SK-N-SH (cell line): ENCODE measurements around the gene ARHGEF1. TPM values are rescaled to one million over a fixed set of nuclear protein-coding genes. Genes with fewer than 3 reads are reported as not detected.

Experiments used
- CTCF ChIA-PET: fragments of 300-600, 350-600 bp; formaldehyde crosslinking; extraction: SDS; loops from one replicate; lab custom pipeline; 2021; lab: Yijun Ruan, JAX
- POLR2A ChIA-PET: fragments of 350-600 bp; sonication (Branson Sonifier 250); formaldehyde crosslinking; extraction: SDS; loops from one replicate; lab custom pipeline; 2020; ENCODE audit warnings: antibody characterized with exemption, inconsistent platforms; lab: Yijun Ruan, JAX
- DNase-seq: peaks from one replicate; pipeline ENCODE4 v3.0.0; 2012
- H2AFZ ChIP-seq: fragments of 200-600 bp; sonication (generic); 2 replicates; pipeline ENCODE4 v1.8.1; 2016; ENCODE audit warnings: antibody characterized with exemption, mild to moderate bottlenecking, low read depth
- H3F3A ChIP-seq: fragments of 200-600 bp; sonication (generic); replicated peaks from 2 replicates; pipeline ENCODE3; 2016; ENCODE audit warnings: antibody characterized with exemption, mild to moderate bottlenecking; ENCODE audit not compliant: insufficient read depth
- H3K27ac ChIP-seq, 2 experiments: fragments of 200-500 bp in 1 of 2; fragments of 200-600 bp in 1 of 2; sonication (Bioruptor generic) in 1 of 2; sonication (generic), shearing (Covaris generic) in 1 of 2; 2 replicates each; pipeline versions ENCODE4 v1.5.1 to v1.6.1; 2014 to 2016; ENCODE audit warnings: low read depth in 2 of 2, inconsistent platforms in 1 of 2, low read length in 1 of 2, mild to moderate bottlenecking in 1 of 2, mixed read lengths in 1 of 2
- H3K27me3 ChIP-seq: fragments of 200-600 bp; sonication (generic), shearing (Covaris generic); 2 replicates; pipeline ENCODE4 v1.6.1; 2016; ENCODE audit warnings: mixed run types; ENCODE audit not compliant: insufficient read depth
- H3K36me3 ChIP-seq, 2 experiments: fragments of 200-500 bp in 1 of 2; fragments of 200-600 bp in 1 of 2; sonication (Bioruptor generic) in 1 of 2; sonication (generic) in 1 of 2; replicated peaks in 1 of 2; 2 replicates each; pipeline versions ENCODE3 to v1.5.1; 2014 to 2016; ENCODE audit warnings: low read length in 1 of 2, mild to moderate bottlenecking in 1 of 2; ENCODE audit not compliant: insufficient read depth in 2 of 2, control insufficient read depth in 1 of 2
- H3K4me1 ChIP-seq, 2 experiments: fragments of 200-500 bp in 1 of 2; fragments of 200-600 bp in 1 of 2; sonication (Bioruptor generic) in 1 of 2; sonication (generic), shearing (Covaris generic) in 1 of 2; 2 replicates each; pipeline versions ENCODE4 v1.5.1 to v1.6.1; 2014 to 2016; ENCODE audit warnings: low read depth in 1 of 2, low read length in 1 of 2, mixed run types in 1 of 2; ENCODE audit not compliant: insufficient read depth in 2 of 2, control insufficient read depth in 1 of 2
- H3K4me2 ChIP-seq: fragments of 200-600 bp; sonication (generic), shearing (Covaris generic); 2 replicates; pipeline ENCODE4 v1.6.1; 2017; ENCODE audit warnings: mixed run types
- H3K4me3 ChIP-seq, 2 experiments: fragments of 200-500 bp in 1 of 2; fragments of 200-600 bp in 1 of 2; sonication (Bioruptor generic) in 1 of 2; sonication (generic), shearing (Covaris generic) in 1 of 2; 2 replicates each; pipeline versions ENCODE4 v1.5.1 to v1.8.1; 2014 to 2016; ENCODE audit warnings: low read depth in 2 of 2, inconsistent platforms in 1 of 2, low read length in 1 of 2, mild to moderate bottlenecking in 1 of 2, mixed read lengths in 1 of 2, moderate library complexity in 1 of 2
- H3K79me2 ChIP-seq: fragments of 200-600 bp; sonication (generic); 2 replicates; pipeline ENCODE4 v1.8.1; 2017; ENCODE audit warnings: mild to moderate bottlenecking; ENCODE audit not compliant: insufficient read depth
- H3K9ac ChIP-seq: fragments of 200-600 bp; sonication (generic); 2 replicates; pipeline ENCODE4 v1.6.1; 2017; ENCODE audit warnings: mixed run types
- H3K9me2 ChIP-seq: fragments of 200-600 bp; sonication (generic); 2 replicates; pipeline ENCODE4 v1.6.1; 2017; ENCODE audit warnings: mixed run types
- H3K9me3 ChIP-seq: fragments of 200-600 bp; sonication (generic); 2 replicates; pipeline ENCODE4 v1.6.1; 2017; ENCODE audit warnings: mixed run types, mild to moderate bottlenecking, moderate library complexity
- H4K20me1 ChIP-seq: fragments of 200-600 bp; sonication (generic); 2 replicates; pipeline ENCODE4 v1.6.1; 2017; ENCODE audit warnings: mild to moderate bottlenecking, mixed run types; ENCODE audit not compliant: insufficient read depth
- CHD2 ChIP-seq: fragments of 150-350 bp; IDR thresholded peaks from 2 replicates; pipeline ENCODE4 v1.6.1; 2018; ENCODE audit warnings: low read length; ENCODE audit not compliant: partially characterized antibody
- EP300 ChIP-seq, 2 experiments: IDR thresholded peaks; 2 replicates each; pipeline versions ENCODE4 v1.4.0 to v1.6.1; 2012; ENCODE audit warnings: borderline replicate concordance in 1 of 2, low read depth in 1 of 2, low read length in 1 of 2
- EZH2phosphoT487 ChIP-seq: fragments of 200-600 bp; sonication (generic); IDR thresholded peaks from 2 replicates; pipeline ENCODE4 v1.6.1; 2017; ENCODE audit warnings: low read depth, mixed run types, mild to moderate bottlenecking, antibody characterized with exemption, moderate library complexity, borderline replicate concordance
- FOSL2 ChIP-seq: IDR thresholded peaks from 2 replicates; pipeline ENCODE4 v1.4.0; 2012; ENCODE audit warnings: low read depth, mild to moderate bottlenecking, moderate library complexity, borderline replicate concordance
- FOXJ3 ChIP-seq: sonication (generic); formaldehyde crosslinking; IDR thresholded peaks from 2 replicates; pipeline ENCODE4 v1.5.1; 2020; ENCODE audit warnings: mild to moderate bottlenecking, missing genetic modification reagents
- GABPA ChIP-seq: IDR thresholded peaks from 2 replicates; pipeline ENCODE4 v1.4.0; 2012; ENCODE audit warnings: low read depth, mild to moderate bottlenecking
- NRF1 ChIP-seq: IDR thresholded peaks from 2 replicates; pipeline ENCODE4 v1.6.1; 2012; ENCODE audit warnings: low read depth, mild to moderate bottlenecking, low read length
- POLR2AphosphoS5 ChIP-seq: IDR thresholded peaks from 2 replicates; pipeline ENCODE4 v1.6.1; 2012; ENCODE audit warnings: low read depth, low read length
- RAD21 ChIP-seq: IDR thresholded peaks from 2 replicates; pipeline ENCODE4 v1.6.1; 2012; ENCODE audit warnings: mild to moderate bottlenecking, low read length
- RXRA ChIP-seq: IDR thresholded peaks from 2 replicates; pipeline ENCODE4 v1.4.0; 2012; ENCODE audit warnings: low read depth, mild to moderate bottlenecking, borderline replicate concordance
- SIN3A ChIP-seq: IDR thresholded peaks from 2 replicates; pipeline ENCODE4 v1.6.1; 2012; ENCODE audit warnings: low read depth, mild to moderate bottlenecking, low read length, moderate library complexity, borderline replicate concordance
- SMC3 ChIP-seq: IDR thresholded peaks from 2 replicates; pipeline ENCODE4 v1.6.1; 2012; ENCODE audit warnings: low read depth, low read length, improper control_type of control experiment
- TAF1 ChIP-seq: IDR thresholded peaks from 2 replicates; pipeline ENCODE4 v1.6.1; 2012; ENCODE audit warnings: low read depth, mild to moderate bottlenecking, low read length, moderate library complexity, borderline replicate concordance
- TCF12 ChIP-seq: IDR thresholded peaks from 2 replicates; pipeline ENCODE4 v1.4.0; 2012
- TEAD4 ChIP-seq: IDR thresholded peaks from 2 replicates; pipeline ENCODE4 v1.4.0; 2012; ENCODE audit warnings: mild to moderate bottlenecking, borderline replicate concordance; ENCODE audit not compliant: insufficient read depth
- WGBS: methylation state at CpG from one replicate; pipeline ENCODE4 v1.1.6; 2017; ENCODE audit warnings: low lambda C conversion rate; 5-methylcytosine and 5-hydroxymethylcytosine counted together
- polyA plus RNA-seq, 3 experiments: library from polyadenylated mRNA; depleted of rRNA; stranded (reverse); fragments of >200 nt; gene quantifications; 2 replicates each; pipeline ENCODE4 v1.2.3, GENCODE V29; 2012
- TF ChIP-seq, protein P1 (sequence below): IDR thresholded peaks from 2 replicates; pipeline ENCODE4 v1.4.0; 2012; ENCODE audit warnings: low read depth, borderline replicate concordance
- TF ChIP-seq, protein P2 (sequence below): fragments of 150-350 bp; IDR thresholded peaks from 2 replicates; pipeline ENCODE4 v1.6.1; 2016; ENCODE audit warnings: mild to moderate bottlenecking, low read depth, low read length
- TF ChIP-seq, protein P3 (sequence below): IDR thresholded peaks from 2 replicates; pipeline ENCODE4 v1.6.1; 2012; ENCODE audit warnings: mild to moderate bottlenecking, low read depth, low read length, moderate library complexity

Gene ARHGEF1
- polyA plus RNA-seq, 1 of the 3 experiments (the other 2 are of a cell fraction), result 102 TPM

DNA sequence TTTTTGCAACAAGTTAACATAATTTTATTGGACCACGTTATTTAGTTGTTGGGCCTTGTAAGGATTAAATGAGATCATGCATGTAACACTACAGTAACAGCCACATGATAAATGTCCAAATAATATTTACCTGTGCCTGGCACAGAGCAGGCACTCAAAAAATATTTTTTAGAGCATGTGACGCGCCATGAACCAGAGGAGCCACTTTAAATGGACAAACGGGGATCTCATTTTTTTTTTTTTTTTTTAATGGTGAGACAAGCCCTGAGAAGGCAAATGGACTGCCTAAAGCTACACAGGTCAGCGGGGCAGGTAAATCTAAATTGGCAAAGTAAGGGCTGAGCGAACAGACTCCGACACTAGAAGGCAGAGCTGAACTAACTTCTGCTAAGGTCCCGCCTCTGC lies 23.8 kb upstream of the ARHGEF1 start:
- H3K79me2 ChIP-seq, result peaks cover 42% of the 10 kb centered on the region
- H3K27ac ChIP-seq, result peak overlapping the region in 1 of 2 experiments; percentile 44; a peak in 2 of 4 replicates
- no peaks in the 10 kb centered on the region for H3K9me3 ChIP-seq
- peaks cover 18% of the 10 kb centered on the region; the same call in 1 of the 2 replicates for H3K27me3 ChIP-seq
- ChIA-PET CTCF (interaction anchor here (1.0 to 3.1 kb wide), 13 partner anchors 9 to 98 kb away, joined by 3 to 21 read pairs (median 4); partner anchors contain the start of genes ARHGEF1 and RABAC1), POLR2A (interaction anchor here (1.3 to 2.1 kb wide), 6 partner anchors 9 to 132 kb away, joined by 4 to 14 read pairs (median 6); partner anchors contain the start of gene RABAC1)
- TF ChIP-seq, protein P1, sequence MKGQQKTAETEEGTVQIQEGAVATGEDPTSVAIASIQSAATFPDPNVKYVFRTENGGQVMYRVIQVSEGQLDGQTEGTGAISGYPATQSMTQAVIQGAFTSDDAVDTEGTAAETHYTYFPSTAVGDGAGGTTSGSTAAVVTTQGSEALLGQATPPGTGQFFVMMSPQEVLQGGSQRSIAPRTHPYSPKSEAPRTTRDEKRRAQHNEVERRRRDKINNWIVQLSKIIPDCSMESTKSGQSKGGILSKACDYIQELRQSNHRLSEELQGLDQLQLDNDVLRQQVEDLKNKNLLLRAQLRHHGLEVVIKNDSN, result no peak
- TF ChIP-seq FOXJ3, result no peak
- peak; percentile 49; the same call in 1 of the 2 replicates for TF ChIP-seq POLR2AphosphoS5
- TF ChIP-seq EP300 (IDR thresholded peaks at IDR 0.05; ENCODE audit: borderline replicate concordance in 1 of 2, low read depth in 1 of 2, low read length in 1 of 2), result no peak
- no peak for TF ChIP-seq TEAD4
- no peak for TF ChIP-seq EZH2phosphoT487
- TF ChIP-seq RAD21, result peak; percentile 48
- no peak for TF ChIP-seq FOSL2
- TF ChIP-seq RXRA, result no peak
- TF ChIP-seq SMC3, result peak; percentile 30; the same call in 1 of the 2 replicates
- TF ChIP-seq NRF1, result no peak
- TF ChIP-seq TCF12, result no peak
- TF ChIP-seq, protein P2, sequence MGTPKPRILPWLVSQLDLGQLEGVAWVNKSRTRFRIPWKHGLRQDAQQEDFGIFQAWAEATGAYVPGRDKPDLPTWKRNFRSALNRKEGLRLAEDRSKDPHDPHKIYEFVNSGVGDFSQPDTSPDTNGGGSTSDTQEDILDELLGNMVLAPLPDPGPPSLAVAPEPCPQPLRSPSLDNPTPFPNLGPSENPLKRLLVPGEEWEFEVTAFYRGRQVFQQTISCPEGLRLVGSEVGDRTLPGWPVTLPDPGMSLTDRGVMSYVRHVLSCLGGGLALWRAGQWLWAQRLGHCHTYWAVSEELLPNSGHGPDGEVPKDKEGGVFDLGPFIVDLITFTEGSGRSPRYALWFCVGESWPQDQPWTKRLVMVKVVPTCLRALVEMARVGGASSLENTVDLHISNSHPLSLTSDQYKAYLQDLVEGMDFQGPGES, result no peak
- peak overlapping the region; percentile 81 for H2AFZ ChIP-seq
- H3K36me3 ChIP-seq, result peaks cover 33 to 36% of the 10 kb centered on the region in 2 experiments
- peaks cover 31 to 35% of the 10 kb centered on the region in 2 experiments for H3K4me1 ChIP-seq
- DNase-seq, result no peak
- no peaks in the 10 kb centered on the region for H3K9me2 ChIP-seq
- 21% methylated on average over 8 of the region's 8 CpGs for WGBS
- H3F3A ChIP-seq, result peaks cover 9% of the 10 kb centered on the region
- peak overlapping the region; percentile 83 to 93 for H3K4me3 ChIP-seq
- H4K20me1 ChIP-seq, result peaks cover 31% of the 10 kb centered on the region
- H3K4me2 ChIP-seq, result peak overlapping the region; percentile 88
- peak overlapping the region; percentile 20; the same call in 1 of the 2 replicates for H3K9ac ChIP-seq

DNA sequence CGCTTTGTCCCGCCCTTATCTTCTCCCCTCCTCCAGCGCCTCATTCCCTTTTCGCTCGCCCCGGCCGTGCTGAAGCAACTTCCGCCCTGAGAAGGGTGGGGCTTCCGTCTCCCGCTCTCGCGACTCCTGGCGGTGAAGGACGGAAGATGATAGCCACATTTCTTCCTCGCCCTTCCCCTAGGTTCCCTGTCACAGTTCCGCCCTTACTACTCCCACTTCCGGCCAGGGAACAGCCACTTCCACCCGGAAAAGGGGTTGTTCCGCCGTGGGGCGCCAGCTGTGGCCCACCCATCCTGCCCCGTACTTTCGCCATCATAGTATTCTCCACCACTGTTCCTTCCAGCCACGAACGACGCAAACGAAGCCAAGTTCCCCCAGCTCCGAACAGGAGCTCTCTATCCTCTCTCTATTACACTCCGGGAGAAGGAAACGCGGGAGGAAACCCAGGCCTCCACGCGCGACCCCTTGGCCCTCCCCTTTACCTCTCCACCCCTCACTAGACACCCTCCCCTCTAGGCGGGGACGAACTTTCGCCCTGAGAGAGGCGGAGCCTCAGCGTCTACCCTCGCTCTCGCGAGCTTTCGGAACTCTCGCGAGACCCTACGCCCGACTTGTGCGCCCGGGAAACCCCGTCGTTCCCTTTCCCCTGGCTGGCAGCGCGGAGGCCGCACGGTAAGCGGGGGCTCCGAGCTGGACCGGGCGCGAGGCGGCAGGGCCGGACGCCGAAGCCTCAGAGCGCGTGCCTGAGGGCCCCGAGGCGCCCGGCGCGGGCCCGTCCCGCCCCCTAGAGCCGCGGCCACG lies 23.2 kb upstream of the ARHGEF1 start, which contains the start of gene RPS19:
Gene RPS19 (plus strand): TSS at position 638 of the 801 bp plus-strand sequence. CDS start 520 bp downstream, outside the sequence.
- Histone ChIP-seq H4K20me1 (peaks cover 37% of the 10 kb centered on the region), H3K27me3 (peaks cover 12% of the 10 kb centered on the region; the same call in 1 of the 2 replicates), H3K4me1 (peaks cover 34 to 39% of the 10 kb centered on the region in 2 experiments), H3K27ac (peak within 1 kb of the TSS; percentile 97 to 99), H3K4me3 (peak within 1 kb of the TSS; percentile 83 to 93), H2AFZ (peak within 1 kb of the TSS; percentile 81), H3K36me3 (peaks cover 39 to 42% of the 10 kb centered on the region in 2 experiments), H3K9me2 (no peaks in the 10 kb centered on the region), H3K9me3 (no peaks in the 10 kb centered on the region), H3F3A (peaks cover 15% of the 10 kb centered on the region), H3K9ac (peak within 1 kb of the TSS; percentile 98), H3K79me2 (peaks cover 48% of the 10 kb centered on the region), H3K4me2 (peak within 1 kb of the TSS; percentile 88)
- ChIA-PET CTCF (interaction anchor here (0.7 to 3.1 kb wide), 18 partner anchors 9 to 173 kb away, joined by 3 to 21 read pairs (median 4); partner anchors contain the start of genes ARHGEF1 and RABAC1), POLR2A (interaction anchor here (0.6 to 2.1 kb wide), 15 partner anchors 8 to 1082 kb away, joined by 3 to 14 read pairs (median 4); partner anchors contain the start of genes CD79A, RAB4B and RABAC1)
- DNase-seq, result peak; percentile 98
- under 1% methylated on average over 53 of the region's 76 CpGs for WGBS
- TF ChIP-seq, protein P3, sequence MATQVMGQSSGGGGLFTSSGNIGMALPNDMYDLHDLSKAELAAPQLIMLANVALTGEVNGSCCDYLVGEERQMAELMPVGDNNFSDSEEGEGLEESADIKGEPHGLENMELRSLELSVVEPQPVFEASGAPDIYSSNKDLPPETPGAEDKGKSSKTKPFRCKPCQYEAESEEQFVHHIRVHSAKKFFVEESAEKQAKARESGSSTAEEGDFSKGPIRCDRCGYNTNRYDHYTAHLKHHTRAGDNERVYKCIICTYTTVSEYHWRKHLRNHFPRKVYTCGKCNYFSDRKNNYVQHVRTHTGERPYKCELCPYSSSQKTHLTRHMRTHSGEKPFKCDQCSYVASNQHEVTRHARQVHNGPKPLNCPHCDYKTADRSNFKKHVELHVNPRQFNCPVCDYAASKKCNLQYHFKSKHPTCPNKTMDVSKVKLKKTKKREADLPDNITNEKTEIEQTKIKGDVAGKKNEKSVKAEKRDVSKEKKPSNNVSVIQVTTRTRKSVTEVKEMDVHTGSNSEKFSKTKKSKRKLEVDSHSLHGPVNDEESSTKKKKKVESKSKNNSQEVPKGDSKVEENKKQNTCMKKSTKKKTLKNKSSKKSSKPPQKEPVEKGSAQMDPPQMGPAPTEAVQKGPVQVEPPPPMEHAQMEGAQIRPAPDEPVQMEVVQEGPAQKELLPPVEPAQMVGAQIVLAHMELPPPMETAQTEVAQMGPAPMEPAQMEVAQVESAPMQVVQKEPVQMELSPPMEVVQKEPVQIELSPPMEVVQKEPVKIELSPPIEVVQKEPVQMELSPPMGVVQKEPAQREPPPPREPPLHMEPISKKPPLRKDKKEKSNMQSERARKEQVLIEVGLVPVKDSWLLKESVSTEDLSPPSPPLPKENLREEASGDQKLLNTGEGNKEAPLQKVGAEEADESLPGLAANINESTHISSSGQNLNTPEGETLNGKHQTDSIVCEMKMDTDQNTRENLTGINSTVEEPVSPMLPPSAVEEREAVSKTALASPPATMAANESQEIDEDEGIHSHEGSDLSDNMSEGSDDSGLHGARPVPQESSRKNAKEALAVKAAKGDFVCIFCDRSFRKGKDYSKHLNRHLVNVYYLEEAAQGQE, result peak; percentile 76
- peak; percentile 96 for TF ChIP-seq POLR2AphosphoS5
- peak; percentile 40; the same call in 1 of the 2 replicates for TF ChIP-seq TCF12
- no peak for TF ChIP-seq TEAD4
- no peak for TF ChIP-seq EP300 (IDR thresholded peaks at IDR 0.05; ENCODE audit: borderline replicate concordance in 1 of 2, low read depth in 1 of 2, low read length in 1 of 2)
- TF ChIP-seq SIN3A, result peak; percentile 99
- TF ChIP-seq TAF1, result peak; percentile 98
- no peak for TF ChIP-seq RAD21
- peak; percentile 99 for TF ChIP-seq CHD2
- no peak for TF ChIP-seq EZH2phosphoT487
- peak; percentile 95 for TF ChIP-seq GABPA
